HG02678 (cell line): ENCODE data around the gene GP1BB.

Experiments
- ATAC-seq: cut with Tn5 transposase; IDR thresholded peaks from one replicate; pipeline ENCODE4 v1.9.1; 2021; ENCODE audit warnings: mild to moderate bottlenecking, moderate library complexity; ENCODE audit not compliant: unreplicated experiment

Gene GP1BB

DNA sequence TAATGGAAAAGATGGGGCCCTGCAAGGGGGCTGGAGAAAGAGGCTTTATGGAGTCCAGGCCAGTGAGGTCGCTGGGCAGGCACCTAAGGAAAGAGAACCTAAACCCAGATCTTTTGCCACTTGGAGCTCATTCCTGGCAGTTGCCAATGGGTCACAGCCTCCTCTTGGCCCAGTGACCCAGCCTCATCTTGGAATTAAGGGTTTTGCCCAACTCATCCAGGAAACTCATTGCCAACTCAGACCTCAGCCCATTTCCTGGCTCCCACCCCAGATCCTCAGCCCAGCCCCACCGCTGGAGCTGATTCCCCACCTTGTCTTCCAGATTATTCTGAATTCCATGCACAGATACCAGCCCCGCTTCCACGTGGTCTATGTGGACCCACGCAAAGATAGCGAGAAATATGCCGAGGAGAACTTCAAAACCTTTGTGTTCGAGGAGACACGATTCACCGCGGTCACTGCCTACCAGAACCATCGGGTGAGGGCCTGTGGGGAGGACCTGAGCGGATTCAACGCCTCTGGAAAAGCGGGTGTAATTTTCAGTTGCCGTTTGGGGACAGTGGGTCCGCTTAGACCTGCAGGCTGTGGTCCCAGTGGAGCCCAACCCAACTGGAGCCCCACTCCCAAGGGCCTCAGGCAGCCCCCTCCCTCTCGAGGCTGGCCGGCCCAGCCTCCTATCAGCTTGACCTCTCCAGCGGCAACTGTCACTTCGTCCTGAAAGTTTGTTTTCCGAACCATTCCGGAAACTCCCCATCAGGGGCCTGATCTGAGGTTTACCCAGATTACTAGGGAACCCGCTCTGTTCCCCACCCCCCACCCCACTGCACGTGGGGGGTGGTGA, 41.5 kb downstream of the GP1BB start:
- ATAC-seq: no peak

DNA sequence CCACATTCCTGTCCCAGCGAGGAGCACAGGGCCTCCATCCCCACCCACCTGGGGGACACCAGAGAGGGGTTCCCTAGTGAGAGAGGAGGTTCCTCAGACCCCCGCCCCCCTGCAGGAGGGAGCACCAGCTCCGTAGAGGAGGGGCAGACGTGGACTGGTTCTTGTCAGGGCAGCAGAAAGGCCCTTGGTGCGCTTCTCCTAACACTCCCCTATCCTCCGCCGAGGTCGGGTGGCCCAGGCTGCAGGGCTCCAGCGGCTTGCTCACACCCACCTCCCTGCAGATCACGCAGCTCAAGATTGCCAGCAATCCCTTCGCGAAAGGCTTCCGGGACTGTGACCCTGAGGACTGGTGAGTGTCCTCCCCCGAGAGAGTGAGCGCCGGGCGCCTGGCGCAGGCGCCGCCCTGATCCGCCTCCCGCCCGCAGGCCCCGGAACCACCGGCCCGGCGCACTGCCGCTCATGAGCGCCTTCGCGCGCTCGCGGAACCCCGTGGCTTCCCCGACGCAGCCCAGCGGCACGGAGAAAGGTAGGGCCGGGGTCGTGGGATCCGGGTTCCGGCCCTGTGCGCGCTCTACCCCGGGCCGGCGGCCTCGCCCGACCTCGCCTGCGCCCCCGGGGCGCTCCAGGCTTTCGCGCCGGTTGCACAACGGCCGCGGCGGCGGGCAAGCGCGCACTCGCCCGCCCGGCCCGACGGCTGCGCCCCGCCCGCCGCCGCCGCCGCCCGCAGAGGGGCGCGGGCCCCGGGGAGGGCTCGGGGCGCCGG, 42.3 kb downstream of the GP1BB start:
- ATAC-seq: no peak

GRCh38 chr22:19766240-19766510, 42.8 kb downstream of the GP1BB start:
- no peak for ATAC-seq

- ATAC-seq: no peak
Measured at GRCh38 chr22:19766511-19767426, 43.4 kb downstream of the GP1BB start.

DNA sequence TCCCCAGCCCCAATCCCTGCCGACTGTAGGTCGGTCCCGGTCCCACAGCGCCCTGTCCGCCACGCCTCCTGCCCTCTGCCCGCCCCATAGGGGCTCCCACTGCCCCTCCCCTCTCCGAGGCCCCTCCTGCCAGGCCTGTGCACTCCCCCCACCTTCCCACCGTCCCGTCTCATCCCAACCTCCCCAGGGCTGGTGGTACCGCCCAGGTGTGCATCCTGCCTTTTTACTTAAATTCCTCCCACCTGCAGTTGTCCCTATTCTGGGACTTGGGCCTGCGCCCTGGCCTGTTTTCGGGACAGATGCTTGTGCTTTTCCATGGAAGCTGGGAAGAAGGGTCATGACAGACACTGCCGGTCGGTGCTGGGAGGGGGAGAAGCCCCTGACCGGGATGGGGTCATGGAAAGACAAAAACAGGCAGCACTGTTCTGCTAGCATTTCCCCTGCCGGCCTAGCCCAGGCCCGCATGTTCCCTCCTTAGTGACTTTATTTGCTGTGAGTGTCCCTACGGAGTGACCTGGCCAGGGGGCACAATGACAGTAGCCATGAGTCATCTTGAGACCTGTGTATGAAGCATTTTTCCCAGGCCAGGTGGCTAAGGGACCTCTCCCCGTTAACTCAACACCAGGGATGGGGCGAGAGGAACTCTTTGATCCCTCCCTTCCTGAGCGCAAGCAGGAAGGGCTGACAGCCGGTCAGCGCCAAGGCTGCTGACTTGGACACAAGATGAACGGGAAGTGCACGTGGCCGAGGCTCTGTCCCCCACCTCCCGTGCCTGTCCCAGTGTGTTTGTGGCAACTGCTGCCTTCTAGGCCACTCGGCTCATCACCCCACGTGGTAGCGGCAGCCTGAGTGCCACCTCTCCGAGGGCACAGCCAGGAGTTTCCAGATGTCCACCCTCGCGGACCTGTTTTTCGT, 44.3 kb downstream of the GP1BB start:
- ATAC-seq: no peak

- no peak for ATAC-seq
Measured at GRCh38 chr22:19769393-19769715, 46.0 kb downstream of the GP1BB start.

GRCh38 chr22:19770349-19771220, 47.2 kb downstream of the GP1BB start:
- no peak for ATAC-seq

DNA sequence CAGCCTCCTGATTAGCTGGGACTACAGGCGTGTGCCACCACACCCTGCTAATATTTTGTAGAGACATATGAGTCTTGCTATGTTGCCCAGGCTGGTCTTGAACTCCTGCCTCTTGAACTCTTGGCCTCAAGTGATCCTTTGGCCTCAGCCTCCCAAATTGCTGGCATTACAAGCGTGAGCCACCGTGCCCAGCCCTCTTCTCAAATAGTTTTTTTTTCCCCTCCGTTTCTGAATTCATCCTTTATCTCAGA, 49.0 kb downstream of the GP1BB start:
- ATAC-seq: no peak

DNA sequence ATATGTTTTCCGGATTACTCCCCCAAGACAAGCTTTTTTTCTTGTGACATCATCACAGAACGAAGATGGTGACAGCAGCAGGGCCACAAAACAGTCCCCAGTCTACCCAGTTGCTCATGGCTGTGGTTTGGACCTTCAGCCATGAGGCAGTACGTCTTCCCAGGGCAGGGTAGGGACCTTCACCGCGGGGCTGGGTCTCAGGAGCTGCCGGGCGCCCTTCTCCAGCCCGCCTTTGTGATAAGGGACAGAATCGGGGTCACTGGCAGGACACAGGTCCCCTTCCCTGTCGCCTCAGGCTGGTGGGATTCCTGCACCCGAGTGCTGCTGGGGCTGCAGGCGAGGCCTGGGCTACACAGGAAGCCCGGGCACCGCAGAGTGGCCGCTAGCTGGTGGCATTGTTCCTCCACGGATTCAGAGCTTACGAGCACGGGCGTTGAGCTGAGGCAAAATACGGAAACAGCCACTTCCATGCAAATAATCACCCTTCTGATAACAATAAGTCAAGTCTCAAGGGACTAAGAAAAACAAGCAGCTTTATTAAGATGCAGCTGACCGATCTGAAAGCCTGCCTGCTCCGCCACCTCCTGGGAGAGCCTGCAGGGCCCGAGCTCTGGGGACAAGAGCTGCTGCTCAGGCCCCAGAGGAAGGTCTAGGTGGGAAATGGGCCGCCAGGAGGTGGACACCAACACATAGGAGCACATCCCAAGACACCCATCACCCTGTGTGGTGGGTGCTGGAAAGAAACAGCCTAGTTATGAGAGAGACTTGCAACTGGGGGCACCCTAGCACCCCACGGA, 49.5 kb downstream of the GP1BB start:
- peak; percentile 64 for ATAC-seq

- ATAC-seq: no peak
Measured at GRCh38 chr22:19773470-19774040, 50.2 kb downstream of the GP1BB start.
